ENCODE measurements around the gene LRRC45. TPM values are rescaled to one million over a fixed set of nuclear protein-coding genes. Genes with fewer than 3 reads are reported as not detected.

The LRRC45 gene
- total and polyA plus RNA-seq, 2 donors (not counting 3 experiments of a cell fraction or from before 2014, with no cell fraction given): 7.6 to 22.9 TPM

GRCh38 chr17:82018989-82019689, 4.0 kb upstream of the LRRC45 start:
- ChIA-PET CTCF (interaction anchor here (0.9 to 9.1 kb wide), 24 partner anchors 8 to 159 kb away, joined by 3 to 345 read pairs (median 5); partner anchors contain the start of genes DCXR, MAFG, NOTUM and RAC3), POLR2A (no interaction called here)
- Histone ChIP-seq H4K20me1 (replicated peaks; ENCODE audit: control insufficient read depth, extremely low read depth, insufficient read depth, low read length) (no peaks in the 10 kb centered on the region), H3K36me3 (ENCODE audit: control insufficient read depth in 2 of 2, extremely low read depth in 1 of 2, insufficient read depth in 2 of 2, low read length in 2 of 2) (no peaks in the 10 kb centered on the region), H3K4me3 (replicated peaks in 1 of 3; ENCODE audit: insufficient read depth in 1 of 3, low read depth in 1 of 3, low read length in 3 of 3) (no peak overlapping the region), H3K9ac (replicated peaks; ENCODE audit: extremely low read depth, insufficient read depth, low read length) (no peak overlapping the region), H3K27me3 (ENCODE audit: control insufficient read depth in 2 of 2, insufficient read depth in 2 of 2, low read length in 2 of 2) (no peaks in the 10 kb centered on the region), H3K4me1 (ENCODE audit: control insufficient read depth, extremely low read depth, insufficient read depth, low read length) (peaks cover 12% of the 10 kb centered on the region), H3K79me2 (ENCODE audit: control insufficient read depth, insufficient read depth, low read length) (peaks cover 5% of the 10 kb centered on the region), H3K27ac (ENCODE audit: insufficient read depth, low read depth, low read length) (no peak overlapping the region), H3K9me3 (replicated peaks; ENCODE audit: control insufficient read depth, insufficient read depth, low read length) (no peaks in the 10 kb centered on the region), H2AFZ (ENCODE audit: low read depth, low read length) (no peak overlapping the region), H3K4me2 (ENCODE audit: insufficient read depth, low read length) (no peak overlapping the region), H3K9me1 (replicated peaks; ENCODE audit: control insufficient read depth, extremely low read depth, insufficient read depth, low read length) (no peaks in the 10 kb centered on the region)
- no TSS peak for BruUV-seq (replicated peaks)
- TF ChIP-seq EZH2 (IDR thresholded peaks at IDR 0.05; ENCODE audit: borderline replicate concordance, low read depth, low read length, severe bottlenecking): no peak
- intact Hi-C loops (cut with micrococcal nuclease): no loop called here
- dilution Hi-C loops (cut with MboI; ENCODE audit: extremely low pct_ligation_motif_present, low sequenced_read_pairs): no loop called here
- FAIRE-seq: no peak
- DNase-seq (ENCODE audit: low read depth, low spot score): no peak

GRCh38 chr17:82019690-82020571, 3.2 kb upstream of the LRRC45 start:
- H3K36me3 ChIP-seq (ENCODE audit: control insufficient read depth in 2 of 2, extremely low read depth in 1 of 2, insufficient read depth in 2 of 2, low read length in 2 of 2): no peaks in the 10 kb centered on the region
- BruUV-seq (replicated peaks): no TSS peak

More at GRCh38 chr17:82019690-82020571, 3.2 kb upstream of the LRRC45 start:
- no peak overlapping the region for H2AFZ ChIP-seq (ENCODE audit: low read depth, low read length)
- no peak overlapping the region for H3K9ac ChIP-seq (replicated peaks; ENCODE audit: extremely low read depth, insufficient read depth, low read length)
- H3K4me3 ChIP-seq (replicated peaks in 1 of 3; ENCODE audit: insufficient read depth in 1 of 3, low read depth in 1 of 3, low read length in 3 of 3): no peak overlapping the region
- H3K9me1 ChIP-seq (replicated peaks; ENCODE audit: control insufficient read depth, extremely low read depth, insufficient read depth, low read length): no peaks in the 10 kb centered on the region
- peaks cover 12% of the 10 kb centered on the region for H3K4me1 ChIP-seq (ENCODE audit: control insufficient read depth, extremely low read depth, insufficient read depth, low read length)
- intact Hi-C loops (cut with micrococcal nuclease): loop anchor here (5.0 to 10.0 kb wide), 2 partner anchors 43 to 195 kb away; partner anchors contain the start of genes ASPSCR1 and CCDC57
- TF ChIP-seq POLR2A (IDR thresholded peaks at IDR 0.05; ENCODE audit: low read depth, low read length) (no peak), CTCF (IDR thresholded peaks at IDR 0.05; ENCODE audit: extremely low read depth in 1 of 2, insufficient read depth in 1 of 2, low read depth in 1 of 2, low read length in 2 of 2) (peak; percentile 79 to 94), JUN (IDR thresholded peaks at IDR 0.05; ENCODE audit: borderline replicate concordance, insufficient read depth, insufficient read length, low read depth) (no peak), MYC (IDR thresholded peaks at IDR 0.05; ENCODE audit: low read depth, low read length) (no peak), FOS (IDR thresholded peaks at IDR 0.05; ENCODE audit: borderline replicate concordance, insufficient read depth, low read length) (no peak), POLR2AphosphoS5 (IDR thresholded peaks at IDR 0.05; ENCODE audit: insufficient read depth, low read depth, low read length) (no peak), EZH2 (IDR thresholded peaks at IDR 0.05; ENCODE audit: borderline replicate concordance, low read depth, low read length, severe bottlenecking) (no peak), MAX (IDR thresholded peaks at IDR 0.05; ENCODE audit: insufficient read depth, insufficient read length) (no peak)
- DNase-seq (ENCODE audit: low read depth, low spot score) (peak; percentile 39), FAIRE-seq (no peak)
- H3K4me2 ChIP-seq (ENCODE audit: insufficient read depth, low read length): no peak overlapping the region
- ChIA-PET POLR2A (no interaction called here), CTCF (interaction anchor here (0.7 to 9.1 kb wide), 25 partner anchors 8 to 291 kb away, joined by 3 to 345 read pairs (median 5); partner anchors contain the start of genes DCXR, MAFG, NOTUM and RAC3)
- H3K27ac ChIP-seq (ENCODE audit: insufficient read depth, low read depth, low read length): no peak overlapping the region
- H4K20me1 ChIP-seq (replicated peaks; ENCODE audit: control insufficient read depth, extremely low read depth, insufficient read depth, low read length): no peaks in the 10 kb centered on the region
- H3K79me2 ChIP-seq (ENCODE audit: control insufficient read depth, insufficient read depth, low read length): peaks cover 5% of the 10 kb centered on the region
- H3K27me3 ChIP-seq (ENCODE audit: control insufficient read depth in 2 of 2, insufficient read depth in 2 of 2, low read length in 2 of 2): no peaks in the 10 kb centered on the region
- dilution Hi-C loops (cut with MboI; ENCODE audit: extremely low pct_ligation_motif_present, low sequenced_read_pairs): no loop called here
- no peaks in the 10 kb centered on the region for H3K9me3 ChIP-seq (replicated peaks; ENCODE audit: control insufficient read depth, insufficient read depth, low read length)

Data from endothelial cell of umbilical vein (primary cell).